Hepatocyte (in vitro differentiated cells): ENCODE data around the gene OTULINL. TPM values are rescaled to one million over a fixed set of nuclear protein-coding genes. Genes with fewer than 3 reads are reported as not detected.

Source experiments
- DNase-seq: peaks from one replicate; pipeline ENCODE4 v3.0.0-alpha.2; 2016; ENCODE audit warnings: low spot score
- H2AFZ ChIP-seq: fragments of 200-600 bp; sonication (generic); 2 replicates; pipeline ENCODE4 v1.6.0; 2016; ENCODE audit warnings: antibody characterized with exemption, mild to moderate bottlenecking
- H3K27ac ChIP-seq: fragments of 200-600 bp; sonication (generic); 2 replicates; pipeline ENCODE4 v1.5.1; 2016; ENCODE audit warnings: mild to moderate bottlenecking
- H3K27me3 ChIP-seq: fragments of 200-600 bp; sonication (generic); 2 replicates; pipeline ENCODE4 v1.6.1; 2016
- H3K36me3 ChIP-seq: fragments of 200-600 bp; sonication (generic); replicated peaks from 2 replicates; pipeline ENCODE4 v1.5.1; 2016; ENCODE audit warnings: low read depth; ENCODE audit not compliant: insufficient read depth
- H3K4me1 ChIP-seq: fragments of 200-600 bp; sonication (generic); 2 replicates; pipeline ENCODE4 v1.5.1; 2016; ENCODE audit warnings: mild to moderate bottlenecking, moderate library complexity; ENCODE audit not compliant: insufficient read depth
- H3K4me2 ChIP-seq: fragments of 200-600 bp; sonication (generic); 2 replicates; pipeline ENCODE4 v1.6.0; 2016
- H3K4me3 ChIP-seq: fragments of 200-600 bp; sonication (generic); 2 replicates; pipeline ENCODE4 v1.5.1; 2016; ENCODE audit warnings: mild to moderate bottlenecking
- H3K79me2 ChIP-seq: fragments of 200-600 bp; sonication (generic); 2 replicates; pipeline ENCODE4 v1.6.0; 2017; ENCODE audit warnings: mild to moderate bottlenecking
- H3K9me2 ChIP-seq: fragments of 200-600 bp; sonication (generic); replicated peaks from 2 replicates; pipeline ENCODE4 v1.6.0; 2017; ENCODE audit warnings: mild to moderate bottlenecking; ENCODE audit not compliant: insufficient read depth
- H3K9me3 ChIP-seq: fragments of 200-600 bp; sonication (generic); 2 replicates; pipeline ENCODE4 v1.5.1; 2016; ENCODE audit warnings: low read depth, mild to moderate bottlenecking
- H4K20me1 ChIP-seq: fragments of 200-600 bp; sonication (generic); 2 replicates; pipeline ENCODE4 v1.6.0; 2016; ENCODE audit warnings: mild to moderate bottlenecking; ENCODE audit not compliant: insufficient read depth, poor library complexity, severe bottlenecking
- WGBS: methylation state at CpG from one replicate; pipeline ENCODE4 v1.1.6; 2016; ENCODE audit warnings: low lambda C conversion rate; ENCODE audit errors: missing lambda C conversion rate; 5-methylcytosine and 5-hydroxymethylcytosine counted together
- polyA plus RNA-seq: library from polyadenylated mRNA; unstranded; fragments of >200 nt; fragmentation: Nextera tagmentation; extraction: Ambion mirVana; gene quantifications from 2 replicates; pipeline ENCODE4 v1.2.1, GENCODE V29; 2016
- total RNA-seq: library from RNA; depleted of rRNA; stranded (reverse); fragments of >200 nt; gene quantifications from 2 replicates; pipeline ENCODE4 v1.2.3, GENCODE V29; 2014
- TF ChIP-seq, protein P1 (sequence below): fragments of 200-600 bp; sonication (generic); IDR thresholded peaks from 2 replicates; pipeline ENCODE4 v1.5.1; 2016; ENCODE audit warnings: antibody characterized with exemption, mild to moderate bottlenecking; ENCODE audit not compliant: poor library complexity

OTULINL gene
- total and polyA plus RNA-seq, 2 experiments from 2014 or later: 25.4 to 35.4 TPM

DNA sequence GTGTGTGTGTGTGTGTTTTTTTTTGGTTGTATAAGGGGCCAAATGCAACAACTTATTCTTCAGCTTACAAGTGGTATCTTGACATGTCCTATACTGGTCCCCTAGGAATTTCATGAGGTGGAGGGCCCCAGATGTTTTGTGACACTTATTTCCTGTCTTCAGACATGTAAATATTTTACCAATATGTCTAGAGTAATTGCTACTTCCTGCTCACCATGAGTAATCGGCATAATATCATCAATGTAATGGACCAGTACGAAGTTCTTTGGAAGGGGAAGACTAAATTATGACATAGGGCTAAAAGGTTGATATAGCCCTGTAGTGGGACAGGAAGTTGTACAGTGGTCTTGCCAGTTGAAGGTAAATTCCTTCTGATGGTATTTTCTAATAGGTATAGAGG, 79.2 kb downstream of the OTULINL start:
- DNase-seq: no peak
- TF ChIP-seq, protein P1, sequence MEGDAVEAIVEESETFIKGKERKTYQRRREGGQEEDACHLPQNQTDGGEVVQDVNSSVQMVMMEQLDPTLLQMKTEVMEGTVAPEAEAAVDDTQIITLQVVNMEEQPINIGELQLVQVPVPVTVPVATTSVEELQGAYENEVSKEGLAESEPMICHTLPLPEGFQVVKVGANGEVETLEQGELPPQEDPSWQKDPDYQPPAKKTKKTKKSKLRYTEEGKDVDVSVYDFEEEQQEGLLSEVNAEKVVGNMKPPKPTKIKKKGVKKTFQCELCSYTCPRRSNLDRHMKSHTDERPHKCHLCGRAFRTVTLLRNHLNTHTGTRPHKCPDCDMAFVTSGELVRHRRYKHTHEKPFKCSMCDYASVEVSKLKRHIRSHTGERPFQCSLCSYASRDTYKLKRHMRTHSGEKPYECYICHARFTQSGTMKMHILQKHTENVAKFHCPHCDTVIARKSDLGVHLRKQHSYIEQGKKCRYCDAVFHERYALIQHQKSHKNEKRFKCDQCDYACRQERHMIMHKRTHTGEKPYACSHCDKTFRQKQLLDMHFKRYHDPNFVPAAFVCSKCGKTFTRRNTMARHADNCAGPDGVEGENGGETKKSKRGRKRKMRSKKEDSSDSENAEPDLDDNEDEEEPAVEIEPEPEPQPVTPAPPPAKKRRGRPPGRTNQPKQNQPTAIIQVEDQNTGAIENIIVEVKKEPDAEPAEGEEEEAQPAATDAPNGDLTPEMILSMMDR: no peak
- no peak overlapping the region for H3K27ac ChIP-seq
- H3K27me3 ChIP-seq: no peaks in the 10 kb centered on the region
- peaks cover 5% of the 10 kb centered on the region for H3K4me1 ChIP-seq
- no peaks in the 10 kb centered on the region for H3K9me2 ChIP-seq
- H3K79me2 ChIP-seq: peaks cover 16% of the 10 kb centered on the region
- H4K20me1 ChIP-seq: peaks cover 4% of the 10 kb centered on the region
- H3K9me3 ChIP-seq: no peaks in the 10 kb centered on the region
- WGBS: 94% methylated on average over 2 of the region's 2 CpGs
- H2AFZ ChIP-seq: no peak overlapping the region
- H3K4me2 ChIP-seq: no peak overlapping the region
- H3K36me3 ChIP-seq: no peaks in the 10 kb centered on the region
- H3K4me3 ChIP-seq: no peak overlapping the region

Other genes with a start within 250 kb of the OTULINL start
- 23.9 and 45.2 TPM in 2 replicates for gene OTULIN, start 82.9 kb downstream of the OTULINL start, total RNA-seq
- gene OTULIN, start 82.9 kb downstream of the OTULINL start, polyA plus RNA-seq: 21.0 and 22.8 TPM in 2 replicates